Activated T-cell treated with anti-CD3 and anti-CD28 coated beads for 4 hours (primary cell): ENCODE measurements around the gene NEB.

ENCODE experiments used
- DNase-seq: peaks from one replicate; pipeline ENCODE4 v3.0.0-alpha.2; 2020

NEB gene

GRCh38 chr2:151695778-151696177, 38.5 kb downstream of the NEB start:
- DNase-seq = no peak

- no peak for DNase-seq
These were observed 42.6 kb downstream of the NEB start for GRCh38 chr2:151691631-151692030.

- no peak for DNase-seq
These were observed 45.6 kb downstream of the NEB start for GRCh38 chr2:151688719-151689118.

- DNase-seq = no peak
These were observed 51.7 kb downstream of the NEB start for GRCh38 chr2:151682459-151683003.

GRCh38 chr2:151681051-151681450, 53.2 kb downstream of the NEB start:
- DNase-seq = no peak

- DNase-seq = no peak
These were observed 54.3 kb downstream of the NEB start for GRCh38 chr2:151679994-151680393.

GRCh38 chr2:151678849-151679248, 55.4 kb downstream of the NEB start:
- no peak for DNase-seq

GRCh38 chr2:151673016-151673415, 61.3 kb downstream of the NEB start:
- DNase-seq = no peak

- DNase-seq = no peak
These were observed 62.0 kb downstream of the NEB start for GRCh38 chr2:151672277-151672676.

GRCh38 chr2:151670846-151671597, 63.3 kb downstream of the NEB start:
- DNase-seq = no peak

- no peak for DNase-seq
These were observed 63.9 kb downstream of the NEB start for GRCh38 chr2:151670346-151670745.

- no peak for DNase-seq
These were observed 64.6 kb downstream of the NEB start for GRCh38 chr2:151669585-151670081.

GRCh38 chr2:151668737-151669136, 65.5 kb downstream of the NEB start:
- DNase-seq = no peak

- DNase-seq = no peak
These were observed 68.3 kb downstream of the NEB start for GRCh38 chr2:151665959-151666358.

- no peak for DNase-seq
These were observed 69.8 kb downstream of the NEB start for GRCh38 chr2:151664520-151664919.

GRCh38 chr2:151661625-151662024, 72.7 kb downstream of the NEB start:
- DNase-seq = no peak

GRCh38 chr2:151658081-151658480, 76.2 kb downstream of the NEB start:
- DNase-seq = no peak

GRCh38 chr2:151657667-151658076, 76.6 kb downstream of the NEB start:
- DNase-seq = no peak

- no peak for DNase-seq
These were observed 78.4 kb downstream of the NEB start for GRCh38 chr2:151655663-151656398.

GRCh38 chr2:151654891-151655290, 79.4 kb downstream of the NEB start:
- no peak for DNase-seq

- no peak for DNase-seq
These were observed 80.2 kb downstream of the NEB start for GRCh38 chr2:151654085-151654484.

- DNase-seq = no peak
These were observed 83.0 kb downstream of the NEB start for GRCh38 chr2:151651274-151651673.

GRCh38 chr2:151650456-151650855, 83.8 kb downstream of the NEB start:
- DNase-seq = no peak

- DNase-seq = no peak
These were observed 84.3 kb downstream of the NEB start for GRCh38 chr2:151649966-151650365.
